ENCODE results near the gene DSP.

Gene DSP

DNA sequence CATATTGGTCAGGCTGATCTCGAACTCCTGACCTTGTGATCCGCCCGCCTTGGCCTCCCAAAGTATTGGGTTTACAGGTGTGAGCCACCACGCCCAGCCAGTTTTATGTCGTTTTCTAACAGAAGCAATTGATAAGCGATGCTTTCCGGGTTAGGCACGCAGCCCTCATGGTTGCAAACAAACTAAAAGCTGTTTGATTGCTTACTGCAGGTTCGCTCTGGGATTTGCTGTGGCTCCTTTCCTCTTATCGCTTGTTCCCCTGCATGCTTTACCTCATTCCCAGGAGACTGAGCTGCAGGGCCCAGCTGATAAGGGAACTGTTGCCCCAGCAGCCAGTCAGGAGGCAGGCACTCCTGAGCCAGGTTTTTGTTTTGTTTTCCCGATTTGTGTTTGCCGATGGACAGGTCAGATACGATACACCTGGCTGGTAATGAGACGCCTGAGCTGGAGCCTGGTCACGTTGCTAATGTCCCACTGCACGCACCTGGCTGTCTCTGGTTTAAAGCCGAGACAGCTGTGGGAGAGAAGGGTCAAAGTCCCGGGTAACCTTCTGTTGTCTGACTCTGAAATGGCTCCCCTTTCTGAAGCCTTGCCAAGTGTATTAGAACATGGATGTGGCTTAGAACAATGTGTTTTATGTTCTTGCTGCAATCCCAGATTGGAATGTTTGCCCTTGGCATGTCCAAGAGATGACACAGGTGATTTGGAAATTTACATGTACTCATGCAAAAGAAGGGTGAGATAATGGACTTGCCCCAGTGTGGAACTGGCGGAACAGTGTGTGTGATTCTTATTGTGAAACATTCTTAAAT lies 19.9 kb downstream of the DSP start:
- DNase-seq, result no peak

DNA sequence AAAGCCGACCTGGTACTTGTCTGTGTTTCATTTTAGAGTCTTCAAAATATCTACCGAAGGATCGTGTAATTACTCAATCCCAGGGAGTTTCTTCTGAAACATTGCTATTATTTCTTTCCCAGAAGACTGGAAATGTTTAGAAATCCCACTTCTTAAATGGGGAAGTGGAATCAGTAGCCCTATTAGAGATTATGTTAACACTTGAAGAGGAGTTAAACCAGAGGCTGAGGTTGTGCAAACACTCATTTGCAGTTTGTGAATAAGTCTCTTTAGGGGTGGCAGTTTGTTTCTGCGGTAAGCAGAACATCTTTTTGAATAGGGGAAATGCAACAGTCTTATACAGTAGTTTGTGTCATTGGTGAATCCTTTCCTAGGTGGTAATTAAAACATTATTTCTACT lies 21.3 kb downstream of the DSP start:
- DNase-seq, result no peak

GRCh38 chr6:7566107-7566506 lies 24.6 kb downstream of the DSP start:
- DNase-seq, result no peak

DNA sequence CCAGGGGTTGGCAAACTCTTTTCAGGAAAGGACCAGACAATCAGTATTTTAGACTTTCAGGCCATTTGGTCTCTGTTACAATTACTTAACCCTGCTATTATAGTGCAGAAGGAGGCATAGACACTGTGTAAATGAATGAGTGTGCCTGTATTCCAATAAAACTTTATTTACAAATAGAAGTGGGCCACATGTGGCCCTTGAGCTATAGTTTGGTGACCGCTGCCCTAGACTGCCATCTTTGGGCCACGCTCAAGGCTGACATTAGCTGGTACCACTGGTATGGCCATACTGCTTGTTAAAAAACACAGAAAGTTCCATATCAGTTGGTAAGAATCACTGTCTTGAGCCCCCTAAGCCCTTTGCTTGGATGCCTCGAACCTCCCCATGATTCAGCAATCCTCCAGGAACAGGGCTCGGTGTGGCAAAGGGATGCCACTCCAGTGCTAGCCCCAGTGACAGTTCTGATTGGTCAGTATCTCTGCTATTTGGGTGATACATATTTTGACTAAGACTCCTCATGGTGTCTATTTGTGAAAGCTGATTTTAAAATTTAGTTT lies 25.2 kb downstream of the DSP start:
- no peak for DNase-seq

GRCh38 chr6:7568021-7568420 lies 26.6 kb downstream of the DSP start:
- no peak for DNase-seq

DNA sequence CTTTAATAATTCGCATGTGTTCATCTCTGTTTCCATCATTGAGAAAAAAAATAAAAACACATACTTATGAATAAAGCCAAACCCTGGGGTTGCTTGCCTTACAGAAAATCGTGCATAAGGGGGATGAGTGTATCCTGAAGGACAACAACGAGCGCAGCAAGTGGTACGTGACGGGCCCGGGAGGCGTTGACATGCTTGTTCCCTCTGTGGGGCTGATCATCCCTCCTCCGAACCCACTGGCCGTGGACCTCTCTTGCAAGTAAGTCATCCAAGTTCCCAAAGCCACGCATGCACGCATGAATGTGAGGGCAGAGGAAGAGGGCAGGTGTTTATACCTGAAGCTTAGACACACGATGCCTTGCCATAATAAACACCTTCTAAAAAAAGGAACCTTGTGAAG lies 27.6 kb downstream of the DSP start:
- no peak for DNase-seq

DNA sequence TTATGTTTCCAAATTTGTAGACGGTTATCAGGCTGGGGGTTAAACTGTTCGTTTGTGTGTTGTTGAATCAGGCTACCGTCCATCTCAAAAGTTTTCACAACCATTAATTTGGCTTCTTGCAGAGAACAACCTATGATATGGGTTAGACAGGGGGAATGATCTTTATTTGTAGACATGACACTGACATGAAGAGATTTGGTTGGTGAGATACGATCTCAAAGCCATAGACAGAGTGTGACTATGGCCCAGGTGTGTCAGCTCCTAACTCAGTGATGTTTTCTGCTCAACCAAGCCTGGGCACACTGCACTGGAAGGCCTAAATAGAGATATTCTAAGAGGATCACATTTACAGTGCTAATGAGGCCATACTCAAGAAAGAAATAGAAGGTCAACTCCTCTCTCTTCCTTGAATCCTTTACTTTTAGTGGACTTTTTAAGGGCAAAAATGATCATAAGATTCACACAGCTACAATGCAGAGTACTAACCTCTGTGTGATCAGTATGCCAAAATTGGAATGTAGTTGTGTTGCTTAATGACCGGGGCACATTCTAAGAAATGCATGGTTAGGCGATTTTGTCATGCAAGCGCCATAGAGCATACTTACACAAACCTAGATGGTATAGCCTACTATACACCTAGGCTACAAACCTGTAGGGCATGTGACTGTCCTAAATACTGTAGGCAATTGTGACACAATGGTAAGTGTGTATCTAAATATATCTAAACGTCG lies 30.9 kb downstream of the DSP start:
- no peak for DNase-seq

DNA sequence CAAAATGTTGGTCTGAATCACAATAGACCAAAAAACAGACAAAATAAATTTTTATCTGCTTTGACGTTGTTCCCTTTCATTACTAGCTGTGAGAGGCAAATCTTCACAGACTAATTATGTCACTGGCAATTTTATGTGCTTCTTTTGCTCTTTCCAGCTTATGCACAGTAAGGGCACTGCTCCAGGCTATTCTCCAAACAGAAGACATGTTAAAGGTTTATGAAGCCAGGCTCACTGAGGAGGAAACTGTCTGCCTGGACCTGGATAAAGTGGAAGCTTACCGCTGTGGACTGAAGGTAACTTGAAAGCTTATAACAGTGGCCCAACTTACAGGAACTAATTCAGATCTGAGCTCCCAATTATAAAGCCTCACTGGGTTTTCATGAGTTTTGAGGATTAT lies 33.0 kb downstream of the DSP start:
- DNase-seq, result no peak

DNA sequence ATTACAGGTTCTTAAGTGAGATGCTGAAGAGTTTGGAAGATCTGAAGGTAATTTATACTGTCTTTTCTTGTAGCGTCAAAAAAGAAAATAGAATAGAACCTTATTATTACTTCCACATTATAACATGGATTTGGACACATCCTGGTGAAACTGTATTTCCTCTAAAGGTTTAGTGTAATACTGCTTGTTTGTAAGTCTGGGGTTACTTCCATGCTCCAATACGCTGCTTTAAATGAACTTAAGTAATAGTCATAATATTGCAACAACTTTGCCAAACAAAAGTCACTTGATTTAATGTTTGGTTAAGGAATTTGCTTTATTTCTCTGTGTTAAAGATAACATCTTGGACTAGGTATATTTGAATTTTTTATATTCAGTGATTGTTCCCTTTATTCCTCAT lies 37.0 kb downstream of the DSP start:
- no peak for DNase-seq

GRCh38 chr6:7578931-7579330 lies 37.5 kb downstream of the DSP start:
- no peak for DNase-seq

- DNase-seq, result no peak
Observed at GRCh38 chr6:7579851-7580250, 38.4 kb downstream of the DSP start.

DNA sequence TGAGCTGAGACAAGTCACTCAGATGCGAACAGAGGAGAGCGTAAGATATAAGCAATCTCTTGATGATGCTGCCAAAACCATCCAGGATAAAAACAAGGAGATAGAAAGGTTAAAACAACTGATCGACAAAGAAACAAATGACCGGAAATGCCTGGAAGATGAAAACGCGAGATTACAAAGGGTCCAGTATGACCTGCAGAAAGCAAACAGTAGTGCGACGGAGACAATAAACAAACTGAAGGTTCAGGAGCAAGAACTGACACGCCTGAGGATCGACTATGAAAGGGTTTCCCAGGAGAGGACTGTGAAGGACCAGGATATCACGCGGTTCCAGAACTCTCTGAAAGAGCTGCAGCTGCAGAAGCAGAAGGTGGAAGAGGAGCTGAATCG lies 39.1 kb downstream of the DSP start:
- DNase-seq, result no peak

DNA sequence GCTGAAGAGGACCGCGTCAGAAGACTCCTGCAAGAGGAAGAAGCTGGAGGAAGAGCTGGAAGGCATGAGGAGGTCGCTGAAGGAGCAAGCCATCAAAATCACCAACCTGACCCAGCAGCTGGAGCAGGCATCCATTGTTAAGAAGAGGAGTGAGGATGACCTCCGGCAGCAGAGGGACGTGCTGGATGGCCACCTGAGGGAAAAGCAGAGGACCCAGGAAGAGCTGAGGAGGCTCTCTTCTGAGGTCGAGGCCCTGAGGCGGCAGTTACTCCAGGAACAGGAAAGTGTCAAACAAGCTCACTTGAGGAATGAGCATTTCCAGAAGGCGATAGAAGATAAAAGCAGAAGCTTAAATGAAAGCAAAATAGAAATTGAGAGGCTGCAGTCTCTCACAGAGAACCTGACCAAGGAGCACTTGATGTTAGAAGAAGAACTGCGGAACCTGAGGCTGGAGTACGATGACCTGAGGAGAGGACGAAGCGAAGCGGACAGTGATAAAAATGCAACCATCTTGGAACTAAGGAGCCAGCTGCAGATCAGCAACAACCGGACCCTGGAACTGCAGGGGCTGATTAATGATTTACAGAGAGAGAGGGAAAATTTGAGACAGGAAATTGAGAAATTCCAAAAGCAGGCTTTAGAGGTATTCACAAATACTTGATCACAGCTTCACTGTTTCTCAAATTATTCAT lies 39.6 kb downstream of the DSP start:
- no peak for DNase-seq

DNA sequence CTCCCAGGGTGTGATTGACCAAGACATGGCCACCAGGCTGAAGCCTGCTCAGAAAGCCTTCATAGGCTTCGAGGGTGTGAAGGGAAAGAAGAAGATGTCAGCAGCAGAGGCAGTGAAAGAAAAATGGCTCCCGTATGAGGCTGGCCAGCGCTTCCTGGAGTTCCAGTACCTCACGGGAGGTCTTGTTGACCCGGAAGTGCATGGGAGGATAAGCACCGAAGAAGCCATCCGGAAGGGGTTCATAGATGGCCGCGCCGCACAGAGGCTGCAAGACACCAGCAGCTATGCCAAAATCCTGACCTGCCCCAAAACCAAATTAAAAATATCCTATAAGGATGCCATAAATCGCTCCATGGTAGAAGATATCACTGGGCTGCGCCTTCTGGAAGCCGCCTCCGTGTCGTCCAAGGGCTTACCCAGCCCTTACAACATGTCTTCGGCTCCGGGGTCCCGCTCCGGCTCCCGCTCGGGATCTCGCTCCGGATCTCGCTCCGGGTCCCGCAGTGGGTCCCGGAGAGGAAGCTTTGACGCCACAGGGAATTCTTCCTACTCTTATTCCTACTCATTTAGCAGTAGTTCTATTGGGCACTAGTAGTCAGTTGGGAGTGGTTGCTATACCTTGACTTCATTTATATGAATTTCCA lies 43.9 kb downstream of the DSP start:
- no peak for DNase-seq

DNA sequence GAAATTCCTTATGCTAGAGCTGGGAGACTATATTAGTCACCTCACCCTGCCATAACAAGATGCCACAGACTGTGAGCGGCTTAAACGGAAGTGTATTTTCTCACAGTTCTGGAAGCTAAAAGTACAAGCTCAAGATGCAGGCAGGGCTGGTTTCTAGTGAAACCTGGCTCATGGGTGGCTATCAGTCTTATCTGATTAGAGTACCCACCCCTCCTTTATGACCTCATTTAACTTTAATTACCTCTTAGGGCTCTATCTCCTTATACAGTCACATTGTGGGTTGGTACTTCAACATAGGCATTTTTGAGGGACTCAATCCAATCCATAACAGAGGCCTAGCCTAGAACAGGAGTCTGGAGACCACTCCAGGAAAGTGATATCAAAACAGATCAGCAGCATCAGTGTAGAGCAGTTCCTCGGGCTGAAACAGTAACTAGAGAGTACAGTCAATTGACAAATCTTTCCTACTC lies 46.2 kb downstream of the DSP start:
- no peak for DNase-seq

GRCh38 chr6:7588506-7588905 lies 47.0 kb downstream of the DSP start:
- DNase-seq, result no peak

DNA sequence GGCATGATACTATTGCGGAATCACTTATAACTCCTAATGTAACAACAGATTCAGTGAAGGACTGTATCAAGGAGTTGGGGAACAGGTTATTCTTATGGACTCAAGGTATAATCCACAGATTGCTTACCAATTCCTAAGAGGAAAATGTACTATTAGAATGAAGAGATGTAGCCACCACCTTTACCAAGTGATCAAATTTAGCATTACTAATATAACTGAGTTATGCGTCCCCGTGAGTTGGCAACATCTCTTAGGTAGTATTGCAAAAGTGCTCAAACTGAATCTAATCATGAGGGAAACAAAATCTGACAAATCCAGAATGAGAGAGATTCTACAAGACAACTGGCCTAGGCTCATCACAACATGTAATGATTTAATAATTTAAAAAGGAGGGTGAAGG lies 47.8 kb downstream of the DSP start:
- no peak for DNase-seq

GRCh38 chr6:7589949-7590917 lies 48.8 kb downstream of the DSP start, which contains the start of gene SNRNP48:
Gene SNRNP48 (plus strand): TSS chr6:7590198. CDS start chr6:7590258, 60 bp downstream.
- peak; percentile 76 for DNase-seq

DNA sequence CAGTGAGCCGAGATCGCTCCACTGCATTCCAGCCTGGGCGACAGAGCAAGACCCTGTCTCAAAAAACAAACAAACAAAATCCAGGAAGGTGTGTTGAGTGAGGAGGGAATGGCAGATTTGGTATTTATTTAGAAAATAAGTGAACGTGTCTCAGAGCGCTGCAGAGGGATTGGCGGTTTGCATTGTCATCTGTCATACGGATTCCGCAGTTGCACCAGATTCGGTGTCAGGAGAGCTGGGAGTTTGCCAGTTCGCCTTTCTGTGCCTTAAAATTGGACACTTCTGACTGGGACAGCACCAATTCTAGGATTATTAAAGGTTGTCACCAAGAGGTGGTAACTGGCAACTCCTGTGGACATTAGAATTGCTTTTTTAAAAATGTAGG lies 49.4 kb downstream of the DSP start:
- DNase-seq, result no peak

GRCh38 chr6:7591770-7592169 lies 50.3 kb downstream of the DSP start:
- no peak for DNase-seq

DNA sequence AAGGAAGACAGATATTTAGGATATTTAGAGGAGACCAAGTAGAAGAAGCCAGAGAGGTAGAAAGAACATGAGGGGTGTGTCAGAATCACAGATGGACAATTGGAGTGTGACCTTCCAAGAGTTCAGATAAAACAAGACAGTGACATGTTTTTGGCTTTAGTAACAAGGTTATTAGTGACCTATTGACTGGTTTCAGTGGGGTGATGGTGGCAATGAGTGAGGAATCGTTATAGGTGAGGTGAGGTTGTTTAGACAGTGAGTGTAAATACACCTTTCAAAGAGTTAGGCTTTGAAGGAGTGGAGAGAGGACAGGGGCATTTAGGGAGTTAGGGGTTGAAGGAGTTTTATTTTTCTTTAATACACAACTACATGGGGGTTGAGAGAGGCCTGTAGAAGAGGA lies 51.8 kb downstream of the DSP start:
- DNase-seq, result no peak

All from NK-92 treated with Interleukin-12 subunit alpha and Interleukin-12 subunit beta, amount 100 ng/mL, for 24 hours (cell line).